Mucosa of descending colon (tissue), 3 donors: ENCODE data around the gene INPP5F. TPM values are rescaled to one million over a fixed set of nuclear protein-coding genes. Genes with fewer than 3 reads are reported as not detected.
"Not testable (repeated sequence)": the region's sequence is repeated elsewhere in the genome, so short reads cannot be mapped to it uniquely, and the experiment has no call there.

Source experiments
- ATAC-seq: fragments of 200-7000 bp; cut with Tn5 transposase; one replicate; pipeline ENCODE4 v1.9.1; 2020; ENCODE audit warnings: mild to moderate bottlenecking, moderate library complexity
- DNase-seq, 3 donors: peaks; one replicate each; pipeline ENCODE4 v3.0.0-alpha.2; 2020
- H3K36me3 ChIP-seq: fragments of 200-600 bp; one replicate; pipeline ENCODE4 v1.8.0; 2021; ENCODE audit warnings: low read depth, mild to moderate bottlenecking
- H3K4me1 ChIP-seq: fragments of 200-600 bp; one replicate; pipeline ENCODE4 v1.8.0; 2021; ENCODE audit warnings: low read depth, mild to moderate bottlenecking
- H3K4me3 ChIP-seq: fragments of 200-600 bp; one replicate; pipeline ENCODE4 v1.8.0; 2021; ENCODE audit warnings: mild to moderate bottlenecking
- H3K9me3 ChIP-seq: fragments of 200-600 bp; one replicate; pipeline ENCODE4 v1.8.0; 2021; ENCODE audit warnings: mild to moderate bottlenecking
- CTCF ChIP-seq: fragments of 200-600 bp; IDR thresholded peaks from one replicate; pipeline ENCODE4 v1.8.0; 2022; ENCODE audit warnings: antibody characterized with exemption, mild to moderate bottlenecking
- intact Hi-C, 2 donors: fragments of 100-400 bp; cut with DNase I in 1 of 2; cut with micrococcal nuclease in 1 of 2; formaldehyde crosslinking; loops; one replicate each; pipeline versions ENCODE4 v1.11.0 to v1.11.1; 2022; cut with DNase I, micrococcal nuclease
- total RNA-seq, 3 donors: library from RNA; stranded (reverse); fragmentation: NEBNext Ultra II Directional in 2 of 3; extraction: Animal tissue kit (Norgen Biotek cat#: 25700) in 2 of 3; gene quantifications; one replicate each; pipeline versions ENCODE4 v1.2.1 to v1.2.4, GENCODE V29; 2021 to 2023
- donor health status: DM: no; HTN: no; CAD: no; lungs with moderate emphysema.
- donor health status: DM: no; HTN: no; CAD: no.
- donor health status: DM: no; HTN: yes; CAD: no.

INPP5F gene
- total RNA-seq, 3 donors from 2014 or later = 12.5 to 19.9 (median 13.2) TPM

DNA sequence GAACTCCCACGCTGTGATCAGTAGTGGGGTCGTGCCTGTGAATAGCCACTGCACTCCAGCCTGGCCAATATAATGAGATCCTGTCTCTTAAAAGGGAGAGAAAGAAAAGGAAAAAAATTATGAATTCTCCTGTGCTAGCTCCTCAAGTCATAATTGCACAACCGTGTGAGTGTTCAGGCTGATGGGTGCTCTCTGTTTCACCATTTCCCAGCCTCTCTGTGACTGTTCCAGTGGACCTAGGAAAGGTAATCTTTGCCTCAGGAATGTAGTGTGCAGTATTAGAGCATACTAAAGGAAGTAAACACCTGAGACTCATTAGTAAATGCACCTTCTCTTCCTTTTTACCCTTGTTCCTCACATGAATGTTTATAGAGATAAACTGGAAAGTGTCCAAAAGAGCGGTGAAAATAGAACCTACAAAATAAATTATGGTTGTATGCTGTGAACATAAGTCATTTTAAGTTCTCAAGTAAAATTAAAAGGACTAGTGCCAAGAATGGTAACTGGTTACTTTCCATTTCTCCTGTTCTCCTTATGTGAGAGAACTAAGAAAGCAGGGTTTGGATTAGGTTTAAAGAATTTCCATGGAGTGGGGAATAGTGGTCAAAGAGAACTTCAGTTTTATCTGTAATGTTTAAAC is 42.7 kb downstream of the INPP5F start:
- no peak for TF ChIP-seq CTCF
- H3K9me3 ChIP-seq = no peaks in the 10 kb centered on the region
- ATAC-seq = no peak

GRCh38 chr10:119769886-119770285 is 44.0 kb downstream of the INPP5F start:
- no peak for DNase-seq
- no peak for ATAC-seq
- no peak for TF ChIP-seq CTCF
- intact Hi-C loops = no loop called here
- Histone ChIP-seq H3K4me1 (no peaks in the 10 kb centered on the region), H3K36me3 (no peaks in the 10 kb centered on the region), H3K9me3 (no peaks in the 10 kb centered on the region), H3K4me3 (no peak overlapping the region)

More for the DNA sequence above, 42.7 kb downstream of the INPP5F start:
- no peak for DNase-seq
- intact Hi-C loops = no loop called here
- no peak overlapping the region for H3K4me3 ChIP-seq
- H3K4me1 ChIP-seq = no peaks in the 10 kb centered on the region
- H3K36me3 ChIP-seq = no peaks in the 10 kb centered on the region

- no peak for ATAC-seq
- no peak for TF ChIP-seq CTCF
- intact Hi-C loops = no loop called here
Observed at GRCh38 chr10:119770928-119771327, 45.1 kb downstream of the INPP5F start.

GRCh38 chr10:119772334-119772733 is 46.5 kb downstream of the INPP5F start:
- intact Hi-C loops = no loop called here
- DNase-seq (no peak), ATAC-seq (no peak)
- Histone ChIP-seq H3K9me3 (no peaks in the 10 kb centered on the region), H3K36me3 (no peaks in the 10 kb centered on the region), H3K4me3 (no peak overlapping the region), H3K4me1 (no peaks in the 10 kb centered on the region)
- TF ChIP-seq CTCF = no peak

More at GRCh38 chr10:119770928-119771327, 45.1 kb downstream of the INPP5F start:
- Histone ChIP-seq H3K9me3 (no peaks in the 10 kb centered on the region), H3K36me3 (no peaks in the 10 kb centered on the region), H3K4me3 (no peak overlapping the region), H3K4me1 (no peaks in the 10 kb centered on the region)
- DNase-seq = no peak

GRCh38 chr10:119773041-119773440 is 47.2 kb downstream of the INPP5F start:
- ATAC-seq, H3K36me3 ChIP-seq, H3K4me3 ChIP-seq, intact Hi-C loops, H3K9me3 ChIP-seq, DNase-seq, H3K4me1 ChIP-seq: not testable (repeated sequence)

DNA sequence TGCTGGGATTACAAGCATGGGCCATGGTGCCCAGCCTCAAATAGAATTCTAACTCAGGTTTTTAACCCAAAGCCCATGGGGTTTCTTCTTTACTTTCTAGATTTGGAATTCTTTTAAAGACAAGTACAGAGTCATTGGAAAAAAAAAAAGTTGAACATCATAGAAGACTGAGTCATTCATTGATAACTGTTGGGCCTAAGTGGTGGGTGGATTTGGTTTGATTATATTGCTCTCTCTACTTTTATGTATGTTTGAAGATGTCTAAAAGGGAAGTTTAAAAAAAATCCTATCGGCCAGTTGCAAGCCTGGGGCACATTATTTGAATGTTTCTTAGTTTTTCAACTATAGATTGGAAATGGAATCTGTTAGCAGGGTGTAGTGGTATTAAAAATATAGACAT is 49.7 kb downstream of the INPP5F start:
- no peak for TF ChIP-seq CTCF
- H3K9me3 ChIP-seq = no peaks in the 10 kb centered on the region
- no peaks in the 10 kb centered on the region for H3K4me1 ChIP-seq
- H3K36me3 ChIP-seq = no peaks in the 10 kb centered on the region
- no peak for ATAC-seq
- intact Hi-C loops = no loop called here
- no peak for DNase-seq
- H3K4me3 ChIP-seq = no peak overlapping the region
